ENCODE results near the gene MPHOSPH8.
A peak's percentile ranks its signal among the peaks of the same experiment; 100 is the strongest.
"Not testable (repeated sequence)": the region's sequence is repeated elsewhere in the genome, so short reads cannot be mapped to it uniquely, and the experiment has no call there.

The MPHOSPH8 gene

GRCh38 chr13:19673473-19674430, 40.3 kb downstream of the MPHOSPH8 start:
- no peak for DNase-seq (ENCODE audit: low read depth, low spot score)
- H3K4me3 ChIP-seq (ENCODE audit: low read length): no peak overlapping the region

GRCh38 chr13:19674898-19675297, 41.4 kb downstream of the MPHOSPH8 start:
- DNase-seq (ENCODE audit: low read depth, low spot score): no peak

GRCh38 chr13:19676168-19676567, 42.7 kb downstream of the MPHOSPH8 start:
- DNase-seq (ENCODE audit: low read depth, low spot score): no peak
- no peak overlapping the region for H3K4me3 ChIP-seq (ENCODE audit: low read length)

More at GRCh38 chr13:19674898-19675297, 41.4 kb downstream of the MPHOSPH8 start:
- H3K4me3 ChIP-seq (ENCODE audit: low read length): no peak overlapping the region

GRCh38 chr13:19680751-19681150, 47.3 kb downstream of the MPHOSPH8 start:
- no peak overlapping the region for H3K4me3 ChIP-seq (ENCODE audit: low read length)
- no peak for DNase-seq (ENCODE audit: low read depth, low spot score)

GRCh38 chr13:19681517-19681916, 48.1 kb downstream of the MPHOSPH8 start:
- H3K4me3 ChIP-seq (ENCODE audit: low read length): no peak overlapping the region
- DNase-seq (ENCODE audit: low read depth, low spot score): peak; percentile 90

- no peak overlapping the region for H3K4me3 ChIP-seq (ENCODE audit: low read length)
- no peak for DNase-seq (ENCODE audit: low read depth, low spot score)
Measured at GRCh38 chr13:19685034-19685433, 51.6 kb downstream of the MPHOSPH8 start.

- H3K4me3 ChIP-seq (ENCODE audit: low read length): no peak overlapping the region
- DNase-seq (ENCODE audit: low read depth, low spot score): no peak
Measured at GRCh38 chr13:19685437-19685836, 52.0 kb downstream of the MPHOSPH8 start.

GRCh38 chr13:19691447-19691846, 58.0 kb downstream of the MPHOSPH8 start:
- DNase-seq (ENCODE audit: low read depth, low spot score); H3K4me3 ChIP-seq (ENCODE audit: low read length): not testable (repeated sequence)

- no peak for DNase-seq (ENCODE audit: low read depth, low spot score)
- no peak overlapping the region for H3K4me3 ChIP-seq (ENCODE audit: low read length)
Measured at GRCh38 chr13:19695428-19695827, 62.0 kb downstream of the MPHOSPH8 start.

- DNase-seq (ENCODE audit: low read depth, low spot score): no peak
- no peak overlapping the region for H3K4me3 ChIP-seq (ENCODE audit: low read length)
Measured at GRCh38 chr13:19695829-19696228, 62.4 kb downstream of the MPHOSPH8 start.

- not testable (repeated sequence) for H3K4me3 ChIP-seq (ENCODE audit: low read length); DNase-seq (ENCODE audit: low read depth, low spot score)
Measured at GRCh38 chr13:19700963-19701362, 67.5 kb downstream of the MPHOSPH8 start.

GRCh38 chr13:19701619-19702018, 68.2 kb downstream of the MPHOSPH8 start:
- H3K4me3 ChIP-seq (ENCODE audit: low read length): not testable (repeated sequence)

GRCh38 chr13:19704256-19704655, 70.8 kb downstream of the MPHOSPH8 start:
- not testable (repeated sequence) for H3K4me3 ChIP-seq (ENCODE audit: low read length); DNase-seq (ENCODE audit: low read depth, low spot score)

More at GRCh38 chr13:19701619-19702018, 68.2 kb downstream of the MPHOSPH8 start:
- not testable (repeated sequence) for DNase-seq (ENCODE audit: low read depth, low spot score)

GRCh38 chr13:19709039-19709438, 75.6 kb downstream of the MPHOSPH8 start:
- DNase-seq (ENCODE audit: low read depth, low spot score); H3K4me3 ChIP-seq (ENCODE audit: low read length): not testable (repeated sequence)

- not testable (repeated sequence) for H3K4me3 ChIP-seq (ENCODE audit: low read length); DNase-seq (ENCODE audit: low read depth, low spot score)
Measured at GRCh38 chr13:19709782-19710181, 76.3 kb downstream of the MPHOSPH8 start.

GRCh38 chr13:19713186-19713965, 79.9 kb downstream of the MPHOSPH8 start:
- no peak overlapping the region for H3K4me3 ChIP-seq (ENCODE audit: low read length)
- DNase-seq (ENCODE audit: low read depth, low spot score): no peak

GRCh38 chr13:19720039-19720438, 86.6 kb downstream of the MPHOSPH8 start:
- DNase-seq (ENCODE audit: low read depth, low spot score): no peak
- H3K4me3 ChIP-seq (ENCODE audit: low read length): no peak overlapping the region
